ENCODE data around the gene KDELR1. TPM values are rescaled to one million over a fixed set of nuclear protein-coding genes. Genes with fewer than 3 reads are reported as not detected.

Gene KDELR1
- total RNA-seq, 1 donor from 2014 or later = 27.9 TPM

DNA sequence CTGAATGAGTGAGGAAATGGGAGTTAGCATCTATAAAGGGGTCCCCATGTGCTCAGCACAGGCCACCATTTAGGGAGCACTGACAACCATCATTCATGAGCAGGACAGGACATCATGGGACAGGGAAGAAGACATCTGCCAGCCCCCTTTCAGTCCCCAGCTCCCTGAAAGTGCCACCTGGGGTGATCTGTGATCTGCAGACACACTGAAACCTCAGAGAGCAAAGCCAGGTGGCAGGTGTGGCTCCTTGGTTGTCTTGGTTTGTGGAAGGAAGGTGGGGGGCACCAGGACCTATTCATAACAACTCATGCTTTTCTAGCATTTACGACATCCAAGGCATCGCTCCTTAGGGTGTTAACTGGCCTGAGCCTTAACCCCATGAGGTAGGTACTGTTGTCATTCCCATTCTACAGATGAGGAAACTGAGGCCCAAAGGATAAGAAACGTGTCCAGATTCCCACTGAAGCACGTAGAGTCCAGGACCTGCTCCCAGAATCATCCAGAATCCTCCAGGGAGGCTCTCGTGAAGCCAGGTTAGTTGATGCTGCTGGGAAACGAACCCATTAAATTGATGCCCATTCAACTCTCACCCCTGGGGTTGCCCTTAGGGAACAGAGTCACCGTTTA, 5.8 kb downstream of the KDELR1 start:
- DNase-seq (ENCODE audit: low read depth) (no peak), FAIRE-seq (no peak)
- TF ChIP-seq, protein P1, sequence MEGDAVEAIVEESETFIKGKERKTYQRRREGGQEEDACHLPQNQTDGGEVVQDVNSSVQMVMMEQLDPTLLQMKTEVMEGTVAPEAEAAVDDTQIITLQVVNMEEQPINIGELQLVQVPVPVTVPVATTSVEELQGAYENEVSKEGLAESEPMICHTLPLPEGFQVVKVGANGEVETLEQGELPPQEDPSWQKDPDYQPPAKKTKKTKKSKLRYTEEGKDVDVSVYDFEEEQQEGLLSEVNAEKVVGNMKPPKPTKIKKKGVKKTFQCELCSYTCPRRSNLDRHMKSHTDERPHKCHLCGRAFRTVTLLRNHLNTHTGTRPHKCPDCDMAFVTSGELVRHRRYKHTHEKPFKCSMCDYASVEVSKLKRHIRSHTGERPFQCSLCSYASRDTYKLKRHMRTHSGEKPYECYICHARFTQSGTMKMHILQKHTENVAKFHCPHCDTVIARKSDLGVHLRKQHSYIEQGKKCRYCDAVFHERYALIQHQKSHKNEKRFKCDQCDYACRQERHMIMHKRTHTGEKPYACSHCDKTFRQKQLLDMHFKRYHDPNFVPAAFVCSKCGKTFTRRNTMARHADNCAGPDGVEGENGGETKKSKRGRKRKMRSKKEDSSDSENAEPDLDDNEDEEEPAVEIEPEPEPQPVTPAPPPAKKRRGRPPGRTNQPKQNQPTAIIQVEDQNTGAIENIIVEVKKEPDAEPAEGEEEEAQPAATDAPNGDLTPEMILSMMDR (IDR thresholded peaks at IDR 0.05; ENCODE audit: insufficient read depth, low read length, severe bottlenecking) = no peak
- H3K36me3 ChIP-seq (ENCODE audit: control insufficient read depth, insufficient read depth, low read length) = peaks cover 30% of the 10 kb centered on the region
- no peaks in the 10 kb centered on the region for H3K27me3 ChIP-seq (ENCODE audit: control insufficient read depth, insufficient read depth, low read length)
- H3K4me3 ChIP-seq (ENCODE audit: low read depth, low read length) = no peak overlapping the region

DNA sequence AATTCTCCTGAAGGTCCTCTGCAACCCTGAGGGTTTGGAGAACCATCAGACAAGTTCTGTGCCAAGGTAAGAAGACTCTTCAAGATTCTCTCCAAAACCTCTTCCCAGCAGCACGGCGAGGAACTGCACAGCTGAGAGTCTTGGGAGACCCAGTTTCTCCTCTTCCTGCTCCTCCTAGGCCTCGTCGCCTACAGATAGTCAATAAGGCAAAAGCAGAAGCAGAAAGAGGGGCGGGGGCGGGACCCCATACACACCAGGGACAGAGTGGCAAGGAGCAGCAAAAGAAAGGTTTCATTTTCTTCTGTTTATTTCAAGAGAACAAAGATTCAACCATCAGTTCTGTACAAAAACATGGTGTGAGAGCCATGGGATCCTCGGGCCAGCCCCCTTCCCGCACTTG, 9.1 kb downstream of the KDELR1 start:
- Histone ChIP-seq H3K36me3 (ENCODE audit: control insufficient read depth, insufficient read depth, low read length) (peaks cover 21% of the 10 kb centered on the region), H3K4me3 (ENCODE audit: low read depth, low read length) (no peak overlapping the region), H3K27me3 (ENCODE audit: control insufficient read depth, insufficient read depth, low read length) (no peaks in the 10 kb centered on the region)
- DNase-seq (ENCODE audit: low read depth) = no peak
- TF ChIP-seq, protein P1 (IDR thresholded peaks at IDR 0.05; ENCODE audit: insufficient read depth, low read length, severe bottlenecking) = no peak
- FAIRE-seq = no peak

- TF ChIP-seq, protein P1 (IDR thresholded peaks at IDR 0.05; ENCODE audit: insufficient read depth, low read length, severe bottlenecking) = no peak
- no peak overlapping the region for H3K4me3 ChIP-seq (ENCODE audit: low read depth, low read length)
- no peaks in the 10 kb centered on the region for H3K27me3 ChIP-seq (ENCODE audit: control insufficient read depth, insufficient read depth, low read length)
- DNase-seq (ENCODE audit: low read depth) = no peak
- FAIRE-seq = no peak
- peaks cover 18% of the 10 kb centered on the region for H3K36me3 ChIP-seq (ENCODE audit: control insufficient read depth, insufficient read depth, low read length)
Observed at GRCh38 chr19:48381178-48381950, 10.0 kb downstream of the KDELR1 start.

- DNase-seq (ENCODE audit: low read depth) = no peak
- no peak for FAIRE-seq
- Histone ChIP-seq H3K27me3 (ENCODE audit: control insufficient read depth, insufficient read depth, low read length) (no peaks in the 10 kb centered on the region), H3K36me3 (ENCODE audit: control insufficient read depth, insufficient read depth, low read length) (peaks cover 8% of the 10 kb centered on the region), H3K4me3 (ENCODE audit: low read depth, low read length) (no peak overlapping the region)
- TF ChIP-seq, protein P1 (IDR thresholded peaks at IDR 0.05; ENCODE audit: insufficient read depth, low read length, severe bottlenecking) = no peak
Observed at GRCh38 chr19:48379058-48379457, 12.3 kb downstream of the KDELR1 start.

DNA sequence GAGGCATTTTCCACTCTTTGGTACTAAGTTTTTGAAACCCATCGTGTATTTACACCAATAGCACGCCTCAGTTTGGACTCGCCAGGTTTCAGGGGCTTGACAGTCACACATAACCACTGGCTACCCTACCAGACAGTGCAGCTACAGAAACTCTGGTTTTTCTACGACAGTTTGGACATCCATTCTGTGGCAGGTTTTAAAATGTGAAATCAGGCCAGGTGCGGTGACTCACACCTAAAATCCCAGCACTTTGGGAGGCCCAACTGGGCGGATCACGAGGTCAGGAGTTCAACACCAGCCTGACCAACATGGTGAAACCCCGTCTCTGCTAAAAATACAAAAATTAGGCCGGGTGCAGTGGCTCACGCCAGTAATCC, 13.2 kb downstream of the KDELR1 start:
- DNase-seq (ENCODE audit: low read depth) (no peak), FAIRE-seq (no peak)
- H3K36me3 ChIP-seq (ENCODE audit: control insufficient read depth, insufficient read depth, low read length) = peaks cover 4% of the 10 kb centered on the region
- H3K4me3 ChIP-seq (ENCODE audit: low read depth, low read length) = no peak overlapping the region
- TF ChIP-seq, protein P1 (IDR thresholded peaks at IDR 0.05; ENCODE audit: insufficient read depth, low read length, severe bottlenecking) = no peak
- no peaks in the 10 kb centered on the region for H3K27me3 ChIP-seq (ENCODE audit: control insufficient read depth, insufficient read depth, low read length)
